SKM-1 treated with dmso at 0.1 percent for 144 hours (cell line): ENCODE measurements around the gene ADTRP.
A peak's percentile ranks its signal among the peaks of the same experiment; 100 is the strongest.

Source experiments
- DNase-seq: peaks from one replicate; lab custom pipeline; 2025; ENCODE audit not compliant: unreplicated experiment; lab: John Stamatoyannopoulos, UW

The ADTRP gene

DNA sequence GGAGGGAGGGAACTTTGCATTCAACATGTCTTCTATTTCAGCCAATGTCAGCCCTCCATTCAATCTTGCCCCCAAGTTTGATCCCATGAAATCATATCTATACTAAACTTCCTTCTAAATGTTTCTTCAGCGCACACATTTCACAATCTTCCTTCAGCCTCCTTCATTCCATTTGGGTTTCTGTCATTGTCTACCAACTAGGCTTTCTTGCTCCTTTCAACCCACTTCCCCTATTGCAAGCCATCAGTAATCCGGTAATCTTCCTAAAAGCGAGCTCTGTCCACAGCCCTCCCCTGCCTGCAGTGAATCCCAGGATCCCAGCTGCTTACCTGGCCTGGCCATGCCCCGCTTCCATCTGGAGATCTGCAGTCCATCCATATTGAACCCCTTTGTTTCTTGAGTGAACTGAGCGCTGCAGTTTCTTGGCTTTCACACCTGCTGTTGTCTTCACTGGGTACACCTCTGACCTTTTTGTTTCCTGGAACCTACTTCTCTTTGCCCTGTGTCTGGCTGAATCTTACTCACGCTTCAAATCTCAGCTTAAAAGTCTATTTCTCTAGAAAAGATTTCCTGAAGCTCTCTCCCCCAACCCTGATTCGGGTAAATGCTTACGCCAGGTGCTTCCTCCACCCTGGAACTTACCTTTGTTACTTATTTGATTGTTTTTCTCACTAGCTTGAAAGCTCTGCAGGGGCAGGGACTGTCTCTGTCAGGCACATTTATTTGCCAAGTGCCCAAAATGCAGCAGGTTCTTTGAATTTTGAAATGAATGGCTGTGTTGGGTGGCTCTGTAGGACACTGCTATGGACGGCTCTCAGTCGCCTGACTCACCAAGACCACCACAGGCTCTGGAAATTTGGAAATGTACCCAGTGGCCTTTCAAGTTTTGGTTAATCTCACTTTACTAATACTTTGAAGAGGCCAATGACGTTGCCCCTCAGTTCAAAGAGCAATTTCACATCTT, 50.3 kb downstream of the ADTRP start:
- peak; percentile 85 for DNase-seq

DNA sequence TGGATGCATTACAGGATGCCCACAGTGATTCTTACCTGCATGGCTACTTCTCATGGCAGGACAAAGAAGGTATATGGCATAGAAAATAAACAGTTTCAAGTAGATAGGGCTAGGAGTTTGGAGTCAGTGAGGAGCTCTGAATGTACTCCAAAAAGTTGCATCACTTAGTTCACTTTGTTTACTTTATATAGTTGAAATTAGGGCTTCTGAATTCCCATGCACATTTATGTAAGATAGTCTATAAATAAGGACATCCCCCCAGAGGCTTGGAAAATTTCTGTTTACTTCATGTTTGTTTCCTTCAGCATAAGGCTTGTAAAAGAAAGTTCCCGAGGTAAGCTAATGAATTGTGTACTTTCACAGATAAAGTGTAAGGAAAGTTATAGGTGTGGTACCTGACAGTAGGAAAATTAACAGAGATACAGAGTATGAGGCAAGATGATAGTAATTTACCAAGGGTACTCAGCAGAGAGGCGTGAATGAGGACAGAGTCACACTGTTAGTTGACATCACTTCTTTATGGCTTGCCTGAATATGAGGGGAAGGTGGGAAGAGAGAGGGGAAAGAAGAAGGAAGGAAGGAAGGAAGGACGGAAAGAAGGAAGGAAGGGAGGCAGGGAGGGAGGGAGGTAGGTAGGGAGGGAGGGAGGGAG, 51.1 kb downstream of the ADTRP start:
- no peak for DNase-seq

DNA sequence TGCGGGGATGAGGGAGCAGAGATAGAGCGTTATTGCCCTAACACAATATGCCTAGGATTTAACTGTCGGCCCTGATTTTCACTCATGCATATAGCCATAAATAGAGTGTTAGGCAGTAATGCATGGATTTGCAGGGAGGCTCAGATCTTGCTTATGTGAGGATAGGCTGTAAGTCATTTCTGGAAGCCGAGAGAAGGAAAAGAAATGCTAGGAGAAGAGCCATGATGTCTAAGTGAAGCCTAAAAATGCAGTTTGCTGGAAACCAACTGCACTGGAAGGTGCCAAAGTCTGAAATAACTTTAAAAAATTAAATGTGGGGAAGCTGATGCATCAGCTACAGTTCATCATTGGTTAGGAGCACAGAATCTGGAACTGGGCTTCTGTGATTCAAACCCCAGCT, 54.3 kb downstream of the ADTRP start:
- DNase-seq, result no peak

DNA sequence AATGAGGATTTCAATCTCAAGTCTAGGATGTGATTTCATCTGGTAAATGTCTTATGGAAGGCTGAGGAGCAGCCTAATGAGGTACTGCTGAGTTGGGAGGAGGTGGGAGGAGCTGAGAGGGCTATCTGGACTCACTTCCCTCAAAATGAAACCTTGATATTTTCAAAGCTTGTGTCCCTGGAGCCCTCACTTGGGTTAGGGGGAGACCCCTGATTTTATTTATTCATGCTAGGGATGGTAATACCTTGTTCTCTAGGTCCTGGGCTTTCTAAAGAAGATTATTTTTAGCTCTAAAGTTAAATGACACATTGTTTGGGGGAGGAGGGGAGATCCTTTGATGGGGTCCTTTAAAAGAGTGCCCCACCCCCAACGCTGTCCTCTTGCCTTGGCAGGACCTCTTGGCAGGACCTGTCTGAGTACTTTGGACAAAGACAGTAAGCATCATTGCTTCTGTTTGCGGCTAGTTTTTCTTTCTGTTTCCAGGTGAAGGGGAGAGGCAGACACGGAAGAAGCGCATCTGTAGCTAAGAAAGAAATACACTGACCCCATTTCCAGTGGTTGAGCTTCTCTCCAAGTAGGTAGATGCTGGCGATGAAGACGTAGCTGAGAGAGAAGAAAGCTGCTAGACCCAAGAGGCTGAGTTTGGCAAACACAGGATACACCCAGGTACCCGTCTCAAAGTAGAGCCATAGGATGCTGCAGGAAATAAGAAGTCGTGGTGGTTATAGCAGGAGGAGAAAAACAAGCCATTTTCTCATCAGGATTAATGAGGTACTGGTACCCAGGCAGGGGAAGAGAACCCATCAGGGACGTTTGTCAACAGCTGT, 55.6 kb downstream of the ADTRP start:
- DNase-seq, result no peak

DNA sequence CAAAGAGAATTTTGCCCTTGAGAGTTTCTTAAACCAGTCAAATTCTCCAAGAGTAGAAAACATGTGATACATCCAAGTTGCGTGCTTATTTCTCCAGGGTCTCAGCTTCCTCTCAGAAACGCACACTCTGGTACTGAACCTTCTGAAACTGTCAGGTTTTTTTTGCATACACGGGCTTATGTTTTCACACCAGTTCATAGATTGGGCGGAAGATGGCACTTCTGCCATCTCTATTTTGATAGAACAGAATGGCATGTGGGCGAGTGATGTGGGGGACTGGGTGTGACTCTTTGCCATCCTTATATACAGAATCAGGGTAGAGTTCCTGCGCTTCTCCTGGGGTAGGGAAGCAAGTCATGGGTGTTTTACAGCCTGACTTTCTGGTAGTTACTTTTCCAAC, 56.4 kb downstream of the ADTRP start:
- DNase-seq, result no peak

DNA sequence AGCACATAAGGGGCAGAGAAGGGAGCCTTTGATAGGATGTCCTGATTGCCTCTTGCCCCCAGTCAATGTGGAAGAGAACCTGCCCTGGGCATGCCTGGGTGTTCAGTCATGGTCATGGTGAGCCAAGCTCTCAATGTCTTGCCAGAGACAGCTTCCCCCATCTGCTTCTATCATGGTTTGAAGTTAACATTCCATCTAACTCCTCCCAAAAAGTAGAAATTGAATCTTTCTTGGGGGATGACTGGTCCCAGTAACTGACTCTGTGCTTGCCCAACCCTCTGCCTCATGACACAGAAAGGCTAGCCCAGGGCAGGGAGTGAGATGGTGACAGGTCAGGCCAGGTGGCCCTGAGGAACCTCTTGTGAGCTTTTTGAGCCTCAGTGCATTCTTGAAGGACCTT, 60.1 kb downstream of the ADTRP start:
- no peak for DNase-seq

DNA sequence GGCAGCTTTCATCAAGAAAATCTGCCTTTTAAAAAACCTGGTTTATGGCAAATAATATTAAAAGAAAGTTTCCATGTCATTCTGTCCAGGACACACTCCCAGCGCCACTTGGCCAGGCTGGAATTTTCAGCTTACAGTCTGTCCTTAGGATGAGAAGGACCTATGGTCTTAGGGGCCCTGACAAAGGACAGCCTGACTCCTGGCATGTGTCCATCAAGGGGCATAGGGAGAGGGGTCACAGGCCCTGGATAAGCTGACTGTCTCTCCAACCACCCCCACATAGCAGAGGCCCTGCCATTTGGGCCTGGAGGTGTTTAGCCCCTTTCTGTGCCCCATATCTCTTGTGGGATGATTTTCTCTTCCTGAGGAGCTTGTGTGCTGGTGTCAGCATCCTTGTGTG, 60.6 kb downstream of the ADTRP start:
- DNase-seq, result no peak

DNA sequence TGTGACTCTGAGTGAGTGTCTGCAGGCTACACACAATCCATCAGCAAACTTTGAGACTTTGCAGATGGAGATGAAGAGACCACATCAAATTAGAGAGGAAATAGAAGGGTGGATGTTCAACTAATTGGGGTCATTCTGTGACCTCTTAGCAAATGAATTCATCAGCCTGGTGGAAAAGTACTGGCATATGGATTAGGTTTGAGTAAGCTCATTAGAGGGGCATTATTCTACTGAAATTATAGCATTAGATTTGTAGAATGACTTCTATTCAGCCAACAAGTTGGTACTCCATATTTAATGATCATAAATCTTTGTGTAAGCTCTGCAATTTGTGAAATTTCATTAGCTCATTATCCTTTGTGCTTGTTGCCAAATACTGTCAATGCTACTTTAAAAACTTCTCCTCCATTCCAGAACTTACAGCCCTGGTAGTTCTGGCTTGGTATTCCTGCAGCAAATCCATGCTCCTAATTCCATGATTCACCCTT, 63.8 kb downstream of the ADTRP start:
- DNase-seq, result no peak

DNA sequence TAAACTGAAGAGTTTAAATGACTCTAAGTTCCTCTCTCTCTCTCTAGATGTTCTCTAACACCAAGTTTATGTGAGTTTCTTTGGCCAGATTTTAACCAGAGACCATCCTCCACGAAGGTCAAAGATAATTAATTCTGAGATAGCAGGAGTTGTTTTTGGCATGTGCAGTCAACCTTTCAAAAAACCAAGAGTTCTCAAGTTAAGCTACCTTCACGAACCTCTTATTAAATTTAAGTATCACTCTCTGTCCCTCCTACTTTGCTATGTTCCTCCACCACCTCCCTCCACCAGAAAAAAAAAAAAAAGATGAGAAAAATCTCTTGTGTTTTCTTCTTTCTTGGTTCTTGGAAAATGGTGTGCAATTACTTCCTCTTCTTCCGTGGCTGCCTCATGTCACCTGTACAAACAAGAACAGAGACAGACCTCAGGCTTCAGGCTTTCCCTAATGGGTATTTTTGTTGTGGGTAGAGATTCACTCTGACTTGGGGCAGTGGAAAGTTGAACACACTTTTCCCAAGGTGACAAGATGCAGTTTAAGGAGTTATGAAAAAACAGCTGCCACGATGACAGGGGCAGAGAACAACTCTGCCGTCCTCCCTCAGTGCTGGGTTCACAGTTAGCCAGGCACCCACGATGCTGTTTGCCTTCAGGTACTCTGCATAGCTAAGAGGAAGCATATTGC, 64.3 kb downstream of the ADTRP start:
- no peak for DNase-seq

DNA sequence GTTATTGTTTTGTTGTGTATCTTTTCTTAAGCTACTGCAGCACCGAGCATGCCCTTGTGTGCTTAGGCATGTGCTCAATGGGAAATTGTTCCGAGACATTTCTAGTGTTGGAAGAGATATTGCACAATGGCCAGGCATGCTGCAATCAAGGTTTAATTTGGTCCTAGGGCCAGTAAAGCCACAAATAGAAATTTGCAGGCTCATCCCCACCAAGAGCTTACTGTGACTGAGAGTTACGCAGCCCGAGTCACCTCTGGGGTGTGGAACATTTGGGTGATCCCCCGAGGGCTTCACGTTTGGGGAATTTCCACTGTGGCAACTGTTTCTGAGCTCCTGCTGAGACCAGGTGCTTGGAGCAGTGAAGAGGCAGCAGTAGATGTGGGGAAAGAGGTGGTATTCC, 65.8 kb downstream of the ADTRP start:
- DNase-seq, result peak; percentile 87

DNA sequence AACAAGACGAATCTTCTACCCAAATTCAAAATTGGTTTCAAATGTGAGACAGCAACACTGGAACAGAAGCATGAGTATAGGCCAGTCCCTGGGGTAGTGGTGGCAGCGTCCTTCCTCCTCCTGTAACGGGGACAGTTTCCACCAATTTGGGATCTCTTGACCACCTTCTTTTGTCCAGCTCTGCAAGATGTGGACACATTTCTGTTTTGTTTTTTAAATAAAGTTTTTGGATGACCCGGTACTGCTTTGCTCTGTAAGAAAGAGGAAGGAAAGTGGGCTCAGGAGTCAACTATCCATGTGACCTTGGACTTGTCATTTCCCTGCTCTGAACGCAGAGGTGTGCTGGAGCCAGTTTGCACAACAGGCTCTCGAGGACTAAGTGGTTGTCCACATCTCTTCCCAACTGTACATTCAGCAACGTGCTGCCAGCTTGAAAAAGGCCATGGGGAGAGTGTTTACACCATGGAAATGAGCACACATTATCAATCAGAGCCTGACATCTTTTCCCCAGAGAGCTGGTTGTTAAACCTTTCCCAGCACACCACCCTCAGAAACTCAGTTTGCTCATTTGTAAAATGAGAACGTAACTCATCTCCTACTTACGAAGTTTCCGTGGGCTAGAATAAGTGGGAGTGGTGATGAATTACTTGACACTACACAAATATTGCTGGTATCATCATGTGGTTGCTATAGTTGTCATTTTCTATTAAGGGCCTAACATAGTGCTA, 66.5 kb downstream of the ADTRP start:
- DNase-seq, result peak; percentile 31

DNA sequence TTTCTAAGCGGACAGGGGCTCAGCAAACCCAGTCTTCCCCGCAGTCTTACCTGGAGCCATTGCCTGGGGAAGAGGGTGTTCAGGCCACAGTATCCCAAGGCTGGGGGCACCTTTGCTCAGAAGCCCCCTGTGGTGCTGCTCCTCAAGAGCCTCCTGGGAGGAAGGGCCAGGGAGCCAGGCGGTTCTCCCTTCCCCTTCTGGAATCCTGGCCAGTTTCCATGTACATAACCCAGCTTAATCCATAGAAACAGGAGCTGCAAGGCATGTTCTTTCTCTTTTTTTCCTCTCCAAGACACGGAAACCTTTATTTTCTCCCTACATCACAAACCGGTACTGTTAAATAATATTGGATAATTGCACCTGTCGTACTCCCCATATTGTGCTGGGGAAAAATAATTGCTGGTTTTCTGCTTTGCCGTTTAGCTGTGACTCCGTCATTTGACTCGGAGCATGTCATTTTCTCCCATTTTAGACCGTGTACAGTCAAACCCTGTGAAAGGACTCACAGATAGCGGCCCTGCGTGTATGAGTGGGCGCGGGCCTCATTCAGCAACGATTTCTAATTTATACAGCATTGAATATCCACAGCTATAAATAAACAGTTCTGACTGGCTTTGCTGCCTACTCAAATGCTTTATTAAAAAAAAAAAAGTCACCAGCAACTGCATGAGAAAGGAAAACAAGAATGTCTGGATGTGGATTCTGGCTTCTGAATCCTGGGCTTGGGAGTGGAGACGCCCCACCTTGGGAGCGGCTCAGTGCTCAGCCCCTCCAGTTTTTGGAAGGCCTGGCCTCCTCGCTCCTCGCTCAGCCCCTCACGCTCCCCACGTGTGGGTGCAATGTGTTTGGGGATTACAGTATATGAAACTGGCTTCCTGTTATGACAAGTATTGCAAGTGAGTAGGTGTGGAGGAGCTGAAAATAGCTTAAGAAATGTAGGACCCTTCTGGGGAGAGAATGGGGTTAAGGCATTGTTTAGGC, 67.3 kb downstream of the ADTRP start:
- no peak for DNase-seq

DNA sequence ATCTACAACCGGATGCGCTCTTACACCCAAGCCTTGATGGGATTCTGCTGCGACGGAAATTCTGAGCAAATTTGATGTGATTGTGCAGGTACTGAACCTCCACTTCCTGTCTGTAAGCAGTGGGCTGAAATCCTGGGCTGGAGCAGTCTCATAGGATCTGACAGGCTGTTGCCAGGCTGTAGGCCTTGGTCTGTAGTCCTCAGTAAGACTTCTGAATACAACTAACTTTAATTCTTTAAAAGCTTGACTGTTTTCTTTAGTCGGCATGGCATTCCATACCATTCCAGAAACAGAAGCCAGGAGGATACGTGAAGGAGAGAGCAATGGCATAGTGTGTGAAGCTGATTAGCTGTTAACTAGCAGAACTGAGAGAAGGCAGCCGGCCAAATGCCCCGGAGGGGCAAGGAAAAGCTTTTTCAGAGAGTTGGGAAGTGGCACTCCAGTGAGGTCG, 68.3 kb downstream of the ADTRP start:
- no peak for DNase-seq

DNA sequence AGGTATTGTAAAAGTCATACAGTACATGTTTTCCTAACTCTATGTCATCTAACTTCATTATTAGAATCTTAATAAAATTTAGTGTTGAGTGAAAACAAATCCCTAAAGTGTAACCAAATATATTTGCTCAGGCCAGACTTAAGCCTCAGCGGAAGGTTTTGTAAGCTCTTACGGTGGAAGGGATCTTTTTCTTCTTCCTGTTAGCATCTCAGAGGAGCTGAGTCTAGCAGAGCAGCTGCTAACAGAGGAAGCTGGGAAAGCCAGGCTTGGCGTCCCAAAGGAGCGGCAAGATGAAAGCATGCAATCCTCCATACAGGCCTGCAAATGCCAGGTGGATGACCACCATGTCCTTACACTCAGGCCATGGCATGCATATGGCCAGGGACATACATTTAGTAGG, 72.4 kb downstream of the ADTRP start:
- no peak for DNase-seq

DNA sequence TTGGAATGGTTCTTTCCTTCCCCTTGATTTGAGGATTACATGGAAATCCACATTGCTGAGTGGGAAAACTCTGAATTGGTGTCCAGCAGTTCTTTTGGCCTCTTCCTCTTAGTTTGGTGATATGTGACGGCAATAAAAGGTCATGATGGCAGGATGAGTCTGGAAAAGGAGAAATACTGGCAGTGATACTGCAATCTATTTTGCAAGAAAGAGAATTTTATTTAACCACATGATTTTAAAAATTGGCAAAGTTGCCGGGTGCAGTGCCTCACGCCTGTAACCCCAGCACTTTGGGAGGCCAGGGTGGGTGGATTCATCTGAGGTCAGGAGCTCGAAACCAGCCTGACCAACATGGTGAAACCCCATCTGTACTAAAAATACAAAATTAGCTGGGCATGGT, 73.1 kb downstream of the ADTRP start:
- DNase-seq, result no peak

DNA sequence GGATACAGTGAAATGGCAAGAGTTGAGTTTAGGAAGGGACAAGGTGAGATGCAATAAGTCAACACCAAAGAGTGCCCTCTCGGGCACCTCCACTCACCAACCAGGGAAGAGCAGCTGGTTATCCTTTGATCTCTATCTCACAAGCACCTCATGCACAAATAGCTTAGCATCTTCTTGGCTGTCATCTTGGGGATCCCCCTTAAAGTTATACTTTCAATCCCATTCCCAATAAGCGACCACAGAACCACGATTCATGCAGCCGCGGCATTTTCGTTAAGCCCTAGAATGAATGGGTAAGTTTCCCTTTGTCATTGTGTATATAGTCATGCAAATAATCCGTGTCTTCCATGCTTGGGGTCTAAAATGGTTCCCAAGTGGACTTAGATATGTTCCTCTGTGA, 73.5 kb downstream of the ADTRP start:
- no peak for DNase-seq

DNA sequence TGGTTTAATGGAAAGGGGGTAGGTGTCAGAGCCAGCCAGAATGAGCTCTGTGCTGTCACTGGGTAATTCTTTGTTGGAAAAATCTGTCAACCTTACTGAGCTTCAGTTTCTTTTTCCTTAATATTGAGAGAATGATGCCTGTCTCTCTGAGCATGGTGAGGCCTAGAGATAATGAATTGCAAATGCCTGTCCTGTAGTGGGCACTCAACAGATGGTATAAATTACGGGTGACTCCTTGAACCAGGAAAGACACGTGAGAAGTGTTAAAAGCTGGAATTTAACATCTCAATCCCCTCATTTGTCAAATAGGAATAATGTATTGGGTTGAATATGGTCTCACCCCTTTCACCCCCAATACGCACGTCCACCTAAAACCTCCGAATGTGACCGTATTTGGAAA, 74.9 kb downstream of the ADTRP start:
- no peak for DNase-seq

DNA sequence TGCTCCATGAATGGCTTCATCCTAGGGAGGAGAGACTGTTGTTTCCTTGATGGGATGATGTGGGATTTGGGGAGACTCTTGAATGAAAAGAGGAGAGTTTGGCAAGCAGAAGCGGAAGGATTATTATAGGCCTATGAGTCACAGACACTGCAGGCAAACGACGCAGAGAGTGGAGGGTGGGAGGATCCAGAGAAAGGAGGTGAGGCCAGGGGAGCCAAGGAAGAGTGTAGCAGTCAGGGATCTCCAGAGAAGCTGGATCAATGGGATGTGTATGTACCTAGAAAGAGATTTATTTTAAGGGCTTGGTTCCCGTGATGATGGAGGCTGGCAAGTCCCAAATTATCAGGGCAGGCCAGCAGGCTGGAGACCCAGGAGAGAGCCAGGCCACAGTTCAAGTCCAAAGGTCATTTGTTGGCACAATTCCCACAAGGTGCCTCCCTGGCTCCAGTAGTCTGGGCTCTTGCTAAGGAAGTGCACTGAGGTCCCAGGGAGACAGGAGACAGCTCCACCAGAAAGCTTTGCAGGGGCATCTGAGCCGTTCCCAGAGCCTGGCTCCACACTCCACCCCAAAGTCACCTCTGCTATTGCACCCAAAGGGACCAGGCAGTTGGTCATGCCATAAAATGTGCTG, 76.0 kb downstream of the ADTRP start:
- DNase-seq, result no peak
